Nephron (organoid): ENCODE data around the gene SRC.

Source experiments
- H3K27ac Mint-ChIP-seq, 3 experiments: 2 replicates each; pipeline ENCODE4 v1.8.0; 2020; ENCODE audit warnings: mixed read lengths in 3 of 3, mild to moderate bottlenecking in 2 of 3, moderate library complexity in 1 of 3
- H3K27me3 Mint-ChIP-seq: 2 replicates; pipeline ENCODE4 v1.8.0; 2021; ENCODE audit warnings: low read depth, mild to moderate bottlenecking, moderate library complexity, mixed read lengths
- H3K36me3 Mint-ChIP-seq: 2 replicates; pipeline ENCODE4 v1.8.0; 2020; ENCODE audit warnings: low read depth, mixed read lengths
- H3K4me1 Mint-ChIP-seq: 2 replicates; pipeline ENCODE4 v1.8.0; 2020; ENCODE audit warnings: mixed read lengths
- H3K4me3 Mint-ChIP-seq, 3 experiments: 2 replicates each; pipeline ENCODE4 v1.8.0; 2020; ENCODE audit warnings: mild to moderate bottlenecking in 3 of 3, mixed read lengths in 3 of 3, moderate library complexity in 2 of 3
- H3K9me3 Mint-ChIP-seq: 2 replicates; pipeline ENCODE4 v1.8.0; 2020; ENCODE audit warnings: mixed read lengths
- CTCF ChIP-seq, 3 experiments: fragments of 200-600 bp; sonication (generic); IDR thresholded peaks; one replicate each; pipeline ENCODE4 v1.5.0; 2021; ENCODE audit warnings: antibody characterized with exemption in 3 of 3; ENCODE audit not compliant: unreplicated experiment in 3 of 3

SRC gene

GRCh38 chr20:37424062-37424851, 78.3 kb downstream of the SRC start:
- no peak for TF ChIP-seq CTCF (IDR thresholded peaks at IDR 0.05; ENCODE audit: unreplicated experiment in 3 of 3)
- Mint-ChIP-seq H3K36me3 (no peaks in the 10 kb centered on the region), H3K9me3 (no peaks in the 10 kb centered on the region), H3K27ac (peak overlapping the region in 1 of 3 experiments; percentile 16), H3K27me3 (peaks cover 9% of the 10 kb centered on the region), H3K4me3 (no peak overlapping the region), H3K4me1 (peaks cover 23% of the 10 kb centered on the region)

DNA sequence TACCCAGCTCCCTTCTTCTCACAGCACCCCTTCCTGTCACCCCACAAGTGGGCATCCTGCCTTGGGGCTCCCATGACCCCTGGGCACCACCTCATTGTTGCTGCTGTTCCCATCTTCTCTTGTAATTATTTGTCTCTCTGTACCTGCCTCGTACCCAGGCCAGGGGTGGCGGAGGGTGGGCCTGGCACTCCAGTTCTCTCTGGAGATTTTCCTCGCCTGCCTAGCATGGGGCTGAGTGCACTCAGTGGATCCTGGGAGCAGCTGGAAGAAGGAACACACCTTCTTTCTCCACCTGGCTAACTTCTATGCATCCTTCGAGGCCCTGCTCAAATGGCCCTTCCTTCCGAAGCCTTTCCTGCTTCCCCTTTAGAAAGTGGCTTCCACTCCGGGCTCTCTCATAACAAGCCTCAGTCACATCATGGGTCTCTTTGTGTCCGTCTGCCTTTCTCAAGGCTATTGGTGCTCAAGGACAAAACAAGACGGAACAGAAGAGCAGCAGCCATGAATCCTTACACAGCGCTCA, 79.2 kb downstream of the SRC start:
- H3K4me1 Mint-ChIP-seq = peaks cover 23% of the 10 kb centered on the region
- H3K27me3 Mint-ChIP-seq = peaks cover 6% of the 10 kb centered on the region
- TF ChIP-seq CTCF (IDR thresholded peaks at IDR 0.05; ENCODE audit: unreplicated experiment in 3 of 3) = no peak
- H3K4me3 Mint-ChIP-seq = no peak overlapping the region
- H3K36me3 Mint-ChIP-seq = no peaks in the 10 kb centered on the region
- no peak overlapping the region for H3K27ac Mint-ChIP-seq
- H3K9me3 Mint-ChIP-seq = no peaks in the 10 kb centered on the region

DNA sequence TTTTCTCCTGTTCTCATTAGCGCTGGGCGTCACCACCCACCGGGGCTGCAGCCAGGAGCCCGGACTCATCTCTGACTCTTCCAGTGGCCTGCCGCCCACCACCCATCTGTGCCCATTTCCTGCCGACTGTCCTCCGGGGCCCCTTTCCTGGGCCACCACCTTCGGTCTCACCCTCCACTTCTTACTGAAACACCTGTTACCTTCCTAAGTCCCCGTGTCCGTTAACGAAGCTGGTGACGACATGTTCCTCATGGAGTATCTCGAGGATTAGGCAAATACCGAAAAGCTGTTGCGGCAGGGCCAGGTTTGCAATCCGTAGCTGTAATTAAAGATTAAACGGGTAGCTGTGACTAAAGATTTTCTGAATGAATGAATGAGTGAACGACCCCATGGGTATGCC, 80.2 kb downstream of the SRC start:
- Mint-ChIP-seq H3K4me3 (no peak overlapping the region), H3K27me3 (peaks cover 6% of the 10 kb centered on the region), H3K27ac (no peak overlapping the region), H3K9me3 (no peaks in the 10 kb centered on the region), H3K36me3 (no peaks in the 10 kb centered on the region), H3K4me1 (peaks cover 15% of the 10 kb centered on the region)
- no peak for TF ChIP-seq CTCF (IDR thresholded peaks at IDR 0.05; ENCODE audit: unreplicated experiment in 3 of 3)

DNA sequence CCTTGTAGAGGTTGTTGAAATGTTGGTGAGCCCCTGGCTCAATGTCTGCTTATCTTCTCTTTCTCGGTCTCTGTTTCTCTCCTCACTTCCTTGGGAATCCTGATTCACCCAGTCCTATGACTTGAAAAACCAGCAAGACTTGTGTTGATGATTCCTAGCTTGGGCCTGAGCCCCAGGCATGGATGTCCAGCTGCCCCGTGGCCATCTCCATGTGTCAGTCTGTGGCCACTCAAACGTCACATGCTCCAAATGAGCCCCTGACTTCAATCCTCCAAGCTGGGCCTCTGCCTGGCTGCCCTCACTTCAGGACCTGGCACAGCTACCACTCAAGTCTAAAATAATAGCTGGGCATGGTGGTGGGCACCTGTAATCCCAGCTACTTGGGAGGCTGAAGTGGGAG, 81.0 kb downstream of the SRC start:
- TF ChIP-seq CTCF (IDR thresholded peaks at IDR 0.05; ENCODE audit: unreplicated experiment in 3 of 3) = no peak
- Mint-ChIP-seq H3K4me3 (no peak overlapping the region), H3K36me3 (no peaks in the 10 kb centered on the region), H3K9me3 (no peaks in the 10 kb centered on the region), H3K4me1 (peaks cover 7% of the 10 kb centered on the region), H3K27ac (no peak overlapping the region), H3K27me3 (peaks cover 6% of the 10 kb centered on the region)

DNA sequence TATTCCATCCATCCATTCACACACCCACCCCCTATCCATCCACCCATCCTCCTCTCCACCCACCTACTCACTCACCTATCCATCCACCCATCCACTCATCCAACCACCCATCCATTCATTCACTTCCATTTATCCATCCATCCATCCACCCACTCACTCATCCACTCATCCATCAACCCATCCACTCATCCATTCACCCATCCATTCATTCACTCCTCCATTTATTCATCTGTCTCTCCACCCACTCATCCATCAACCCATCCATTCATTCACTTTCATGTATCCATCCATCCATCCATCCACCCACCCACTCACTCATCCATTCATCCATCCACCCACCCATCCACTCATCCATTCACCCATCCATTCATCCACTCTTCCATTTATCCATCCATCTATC, 84.1 kb downstream of the SRC start:
- Mint-ChIP-seq H3K9me3 (no peaks in the 10 kb centered on the region), H3K4me1 (no peaks in the 10 kb centered on the region), H3K27ac (no peak overlapping the region), H3K27me3 (no peaks in the 10 kb centered on the region), H3K36me3 (no peaks in the 10 kb centered on the region), H3K4me3 (no peak overlapping the region)
- no peak for TF ChIP-seq CTCF (IDR thresholded peaks at IDR 0.05; ENCODE audit: unreplicated experiment in 3 of 3)
